Amniotic stem cell (primary cell): ENCODE data around the gene TMEM184C.

ENCODE experiments used
- DNase-seq: peaks from one replicate; lab custom pipeline; 2025; lab: John Stamatoyannopoulos, UW

TMEM184C gene

DNA sequence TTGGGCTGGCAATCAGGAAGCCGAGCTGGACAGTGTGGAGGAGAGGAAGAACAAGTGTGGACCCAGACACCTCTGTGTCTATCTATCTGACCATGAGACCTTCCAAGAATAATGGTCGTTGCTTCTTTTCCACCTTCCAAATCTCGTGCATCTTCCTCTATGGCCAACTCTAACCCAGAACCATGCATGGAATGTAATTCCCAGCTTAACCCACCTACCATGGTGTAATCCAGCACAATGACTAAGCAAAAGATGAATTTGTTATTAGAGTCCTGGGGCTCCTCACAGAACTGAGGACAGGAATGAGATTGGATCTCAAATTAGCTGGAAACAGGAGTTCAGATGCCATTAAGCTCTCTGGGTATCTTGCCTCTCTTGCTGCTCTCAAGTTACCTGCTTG lies 17.4 kb upstream of the TMEM184C start:
- no peak for DNase-seq

DNA sequence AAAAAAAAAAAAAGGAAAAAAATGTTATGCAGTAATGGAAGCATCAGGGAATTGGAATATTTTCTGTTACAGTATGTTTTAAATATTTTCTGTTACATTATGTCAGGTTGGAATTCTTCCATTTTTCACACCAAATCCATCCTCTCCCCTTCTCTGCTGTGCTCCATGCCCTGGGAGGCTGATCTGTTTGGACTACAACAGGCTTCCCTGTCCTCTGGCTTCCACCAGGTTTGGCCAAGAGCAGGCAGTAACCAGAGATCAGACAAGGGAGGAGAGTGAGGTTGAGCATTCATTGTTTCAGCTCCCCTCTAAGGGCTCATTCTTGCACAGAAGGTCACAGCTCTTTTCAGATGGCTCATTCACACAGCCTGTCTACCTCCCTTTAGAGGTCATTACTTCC lies 11.7 kb upstream of the TMEM184C start:
- no peak for DNase-seq

DNA sequence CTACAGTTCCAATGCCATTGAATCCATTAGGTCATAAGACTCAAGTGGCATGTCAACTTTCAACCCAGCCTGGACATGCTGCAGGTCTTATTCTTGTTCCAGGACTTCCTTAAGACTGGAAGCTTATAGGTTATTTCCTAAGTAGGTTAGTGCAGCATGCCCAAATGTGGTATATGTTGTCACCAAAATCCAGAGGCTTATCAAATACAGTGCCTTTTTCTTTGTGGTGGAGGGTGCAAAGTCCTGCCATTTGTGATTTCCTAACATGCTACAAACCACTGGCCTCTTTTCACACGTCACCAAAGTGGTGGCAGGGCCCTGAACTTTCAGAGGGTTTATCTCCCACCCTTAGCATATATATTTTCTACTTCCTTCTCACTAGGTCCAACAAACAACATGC lies 9.7 kb upstream of the TMEM184C start:
- no peak for DNase-seq

DNA sequence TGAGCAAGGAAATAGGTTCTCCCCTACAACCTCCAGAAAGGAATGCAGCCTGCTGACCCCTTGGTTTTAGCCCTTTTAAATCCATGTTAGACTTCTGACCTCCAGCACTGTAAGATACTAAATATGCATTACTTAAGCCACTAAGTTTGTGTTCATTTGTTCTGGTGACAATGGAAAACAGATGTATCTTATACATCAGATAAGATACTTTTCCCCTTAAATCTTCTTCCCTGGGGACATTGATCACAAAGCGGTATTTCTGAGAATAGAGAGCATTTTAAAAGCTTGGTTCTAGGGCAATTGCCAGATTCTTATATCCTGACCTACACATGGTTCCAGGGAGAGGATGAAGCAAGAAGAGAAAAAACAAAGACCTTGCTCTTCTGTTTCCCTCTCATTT lies 6.5 kb upstream of the TMEM184C start:
- no peak for DNase-seq

DNA sequence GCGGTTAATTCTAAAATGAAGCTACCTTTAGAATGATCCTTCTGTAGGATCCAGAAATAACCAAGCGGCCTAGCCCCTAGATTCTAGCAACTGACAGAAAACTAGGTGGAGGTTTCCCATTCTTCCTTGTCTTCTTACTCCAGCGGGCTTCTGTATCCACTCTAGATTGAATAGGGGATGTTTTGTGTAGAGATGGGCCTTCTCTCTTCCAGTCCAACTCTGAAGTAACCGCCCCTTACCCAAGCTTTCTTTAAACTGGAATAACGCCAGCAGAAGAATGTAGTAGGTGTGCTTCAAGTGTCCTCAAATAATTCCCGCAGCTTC lies 386 bp upstream of the TMEM184C start:
- DNase-seq, result no peak

DNA sequence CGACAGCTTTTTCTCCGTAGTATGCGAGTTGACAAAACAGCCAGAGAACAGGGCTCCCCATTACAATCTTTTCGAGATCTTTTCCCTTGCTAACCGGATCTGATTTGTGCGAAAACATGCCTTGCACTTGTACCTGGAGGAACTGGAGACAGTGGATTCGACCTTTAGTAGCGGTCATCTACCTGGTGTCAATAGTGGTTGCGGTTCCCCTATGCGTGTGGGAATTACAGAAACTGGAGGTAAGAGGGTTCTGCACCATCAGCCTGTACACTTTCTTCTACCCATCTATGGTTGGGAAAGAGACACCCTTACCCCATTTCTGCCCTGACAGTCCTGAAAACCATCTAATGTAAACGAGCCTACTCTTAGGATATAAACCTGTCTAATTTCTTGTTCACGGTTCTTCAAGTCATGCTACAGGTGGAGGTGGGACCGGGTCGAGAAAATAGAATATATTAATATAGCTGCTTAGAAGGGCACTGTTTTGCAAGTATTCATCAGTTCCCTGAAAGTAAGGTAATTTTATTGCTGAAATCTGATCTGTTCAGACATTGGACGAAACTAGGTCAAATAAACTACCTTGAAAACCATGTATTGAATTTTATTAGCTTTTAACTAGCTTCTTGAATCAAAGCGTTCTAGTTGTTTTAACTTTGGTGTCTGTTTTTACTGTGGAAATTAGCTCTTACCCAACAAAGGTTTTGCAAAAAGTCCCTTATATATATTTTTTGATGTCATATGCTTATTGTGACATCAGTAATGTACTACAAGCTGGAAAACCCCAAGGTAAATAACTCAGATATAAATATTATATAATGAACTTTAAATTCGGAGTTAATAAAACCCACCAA lies 869 bp downstream of the TMEM184C start:
- no peak for DNase-seq

DNA sequence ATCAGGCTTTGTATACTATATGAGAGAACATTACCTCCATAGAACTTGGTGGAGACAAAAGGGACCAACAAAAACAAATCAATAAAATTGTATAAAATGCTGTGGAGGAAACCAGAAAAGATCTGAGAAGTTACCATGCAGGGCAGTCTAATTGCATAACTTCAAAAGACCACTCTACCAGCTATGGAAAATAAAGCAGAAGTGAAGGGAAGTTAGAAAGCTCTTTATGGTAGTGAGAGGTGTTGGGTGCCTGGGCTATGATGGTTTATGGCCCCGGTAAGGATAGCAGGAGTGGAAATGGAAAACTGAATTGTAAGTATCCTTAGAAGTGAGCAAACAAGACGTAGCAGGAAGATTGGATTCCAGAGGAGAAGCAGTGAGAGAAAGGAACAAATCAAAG lies 3.1 kb downstream of the TMEM184C start:
- DNase-seq, result no peak

DNA sequence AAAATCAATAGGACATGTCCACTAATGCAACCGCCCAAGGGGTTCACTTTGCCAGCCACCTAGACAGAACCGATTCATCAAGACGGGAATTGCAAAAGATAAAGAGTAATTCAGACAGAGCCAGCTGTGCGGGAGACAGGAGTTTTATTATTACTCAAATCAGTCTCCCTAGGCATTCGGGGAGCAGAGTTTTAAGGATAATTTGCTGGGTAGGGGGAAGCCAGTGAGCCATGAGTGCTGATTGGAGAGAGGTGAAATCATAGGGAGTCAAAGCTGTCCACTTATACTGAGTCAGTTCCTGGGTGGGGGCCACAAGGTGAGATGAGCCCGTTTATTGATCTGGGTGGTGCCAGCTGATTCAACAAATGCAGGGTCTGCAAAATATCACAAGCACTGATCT lies 8.5 kb downstream of the TMEM184C start:
- DNase-seq, result no peak

DNA sequence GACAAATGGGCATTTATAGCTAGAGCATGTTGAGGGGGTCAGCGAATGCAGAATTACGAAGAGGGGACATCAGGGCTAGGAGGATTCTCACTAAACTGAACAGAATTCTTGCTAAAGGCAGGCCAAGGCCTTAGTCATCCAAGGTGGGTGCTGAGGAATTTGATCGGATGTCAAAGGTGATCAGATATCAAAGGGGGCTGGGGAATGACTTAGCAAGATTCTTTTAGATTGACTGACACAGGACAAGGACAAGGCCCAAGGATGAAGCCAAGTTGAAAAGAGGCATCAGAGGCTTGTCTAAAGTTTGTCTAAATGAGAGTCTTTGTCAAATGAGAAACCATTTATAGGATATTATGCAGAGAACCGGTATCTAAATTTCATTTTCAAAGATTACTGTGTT lies 9.7 kb downstream of the TMEM184C start:
- no peak for DNase-seq

DNA sequence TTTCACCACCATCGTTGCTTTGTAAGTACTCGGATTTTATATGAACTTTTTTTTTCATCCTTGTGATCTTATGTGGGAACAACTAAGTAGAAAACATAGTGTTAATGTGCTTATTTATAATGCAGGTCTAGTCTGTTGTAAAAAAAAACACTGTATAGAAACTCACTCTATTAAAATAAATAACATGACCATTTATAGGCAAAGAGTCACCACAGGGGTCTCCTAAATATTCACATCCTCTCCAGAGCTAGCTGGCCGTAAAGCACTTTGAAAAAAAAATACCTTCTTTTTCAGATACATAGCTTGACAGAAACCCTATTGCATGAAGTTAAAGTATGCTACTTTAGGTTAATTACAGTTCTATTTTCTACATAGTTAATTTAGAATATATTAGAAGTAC lies 11.2 kb downstream of the TMEM184C start:
- no peak for DNase-seq

DNA sequence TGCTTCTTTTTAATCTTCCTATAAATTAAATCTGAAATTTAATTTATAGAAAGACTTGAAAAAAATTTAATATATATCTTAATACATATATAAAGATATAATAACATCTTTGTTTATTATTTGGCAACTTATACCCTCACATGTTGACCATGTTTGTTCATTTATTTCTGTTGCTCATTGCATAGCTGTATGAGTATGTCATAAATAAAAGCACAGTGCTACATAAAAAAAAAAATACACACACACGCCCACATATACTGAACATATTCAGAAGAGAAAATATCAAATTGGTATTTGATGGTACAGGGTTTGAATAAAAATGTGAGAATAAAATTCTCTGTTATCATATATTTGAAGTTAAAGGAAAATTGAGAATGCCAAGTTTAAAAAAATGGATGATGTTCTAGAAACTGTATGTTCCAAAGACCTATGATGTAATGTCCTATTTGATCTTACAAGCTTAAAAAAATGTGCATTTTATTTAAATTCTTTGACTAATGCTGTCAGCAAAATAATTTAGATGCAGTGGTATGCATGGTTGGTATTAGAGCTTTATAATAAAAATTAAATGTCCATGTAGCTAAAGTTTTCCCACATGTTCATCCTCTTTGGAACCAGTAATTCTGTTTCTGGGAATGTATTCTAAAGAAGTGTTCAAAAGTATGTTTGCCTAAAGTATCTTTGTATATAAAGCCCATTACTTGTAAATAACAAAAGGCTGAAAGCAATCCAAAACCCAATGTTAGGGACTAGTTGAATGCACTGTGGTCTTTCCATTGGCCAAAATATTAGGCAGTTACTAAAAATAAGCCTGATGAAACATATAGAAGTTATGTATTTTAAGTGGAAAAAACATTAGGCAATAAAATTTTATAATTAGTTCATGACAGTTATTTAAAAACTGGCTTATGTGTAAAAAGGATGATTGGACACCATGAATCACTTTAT lies 12.9 kb downstream of the TMEM184C start:
- DNase-seq, result no peak

DNA sequence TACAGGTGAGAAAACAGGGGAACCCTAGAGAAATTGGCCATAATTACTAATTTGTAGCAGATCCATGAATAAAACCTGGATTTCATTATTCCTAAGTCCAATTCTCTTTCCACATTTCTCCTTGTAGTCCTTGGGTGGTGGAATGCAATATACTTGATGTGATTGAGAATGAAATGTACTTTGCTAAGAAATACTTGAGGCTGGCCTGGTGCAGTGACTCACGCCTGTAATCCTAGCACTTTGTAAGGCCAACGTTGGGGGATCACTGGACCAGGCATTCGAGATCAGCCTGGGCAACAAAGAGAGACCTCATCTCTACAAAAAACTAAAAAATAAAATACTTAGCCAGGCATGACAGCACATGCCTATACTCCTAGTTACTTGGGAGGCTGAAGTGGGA lies 15.9 kb downstream of the TMEM184C start:
- DNase-seq, result peak; percentile 23

DNA sequence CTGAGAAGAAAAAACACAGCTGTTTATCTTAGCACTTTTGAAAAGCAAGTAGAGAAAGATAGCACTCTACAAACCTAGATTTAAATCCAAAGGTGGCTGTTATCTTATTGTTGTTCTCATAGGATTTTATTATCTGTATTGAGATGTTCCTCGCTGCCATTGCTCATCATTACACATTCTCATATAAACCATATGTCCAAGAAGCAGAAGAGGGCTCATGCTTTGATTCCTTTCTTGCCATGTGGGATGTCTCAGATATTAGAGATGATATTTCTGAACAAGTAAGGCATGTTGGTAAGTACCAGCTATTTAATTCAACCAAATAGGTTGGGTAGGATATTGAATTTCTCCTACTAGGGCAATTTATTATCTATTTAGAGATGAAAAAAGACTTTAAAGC lies 16.4 kb downstream of the TMEM184C start:
- no peak for DNase-seq

DNA sequence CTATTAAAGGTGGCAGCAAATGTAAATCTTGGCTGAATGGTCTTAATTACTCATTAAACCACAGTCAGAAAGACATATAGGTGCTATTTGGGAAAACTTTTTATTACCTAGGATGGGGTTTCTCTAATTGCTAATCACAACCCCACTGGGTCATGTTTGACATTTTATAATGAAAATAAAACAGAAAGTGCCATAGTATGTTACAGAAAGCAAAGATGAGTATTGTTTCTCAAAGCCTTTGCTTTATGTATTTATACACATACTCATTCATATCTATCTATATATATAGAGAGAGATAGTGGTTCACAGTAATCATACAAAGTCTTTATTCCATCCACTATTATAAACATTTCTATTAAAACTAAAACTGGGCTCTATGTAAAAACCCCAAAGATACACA lies 18.2 kb downstream of the TMEM184C start:
- no peak for DNase-seq

DNA sequence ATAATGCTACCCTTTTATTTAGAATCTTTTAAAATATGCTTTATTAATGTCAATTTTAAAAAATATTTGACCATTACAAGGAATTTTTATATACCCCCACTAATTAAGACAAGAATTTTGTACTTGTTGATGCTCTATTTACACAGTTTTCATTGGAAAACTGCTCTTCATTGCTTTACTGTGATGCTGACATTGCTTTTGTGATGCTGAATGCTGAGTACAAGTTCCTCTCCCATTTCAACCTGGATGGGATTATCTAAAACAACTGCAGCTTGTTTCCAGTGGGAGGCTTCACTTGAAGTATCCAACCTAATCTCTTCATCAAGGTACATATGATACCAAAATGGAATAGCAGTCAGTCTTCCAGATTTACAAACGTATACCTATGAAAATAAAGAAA lies 21.2 kb downstream of the TMEM184C start:
- DNase-seq, result no peak

DNA sequence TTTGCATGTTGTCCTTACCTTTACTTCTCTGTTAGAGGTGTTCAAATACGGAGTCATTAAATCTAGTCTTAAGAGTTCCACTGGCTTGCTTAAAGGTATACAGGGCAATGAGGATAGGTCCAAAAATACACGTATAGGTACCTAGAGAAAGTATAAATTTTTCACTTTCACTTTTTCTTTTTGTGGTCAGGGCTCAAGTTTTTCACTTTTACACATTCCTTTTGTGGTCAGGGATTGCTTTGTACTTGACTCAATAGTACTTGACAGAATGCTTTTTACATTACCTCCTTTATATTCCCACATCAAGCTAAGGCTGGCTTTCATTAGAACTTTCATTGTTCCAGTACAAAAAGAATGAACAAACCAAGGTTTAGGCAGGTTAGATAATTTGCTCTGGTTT lies 21.7 kb downstream of the TMEM184C start:
- DNase-seq, result no peak

DNA sequence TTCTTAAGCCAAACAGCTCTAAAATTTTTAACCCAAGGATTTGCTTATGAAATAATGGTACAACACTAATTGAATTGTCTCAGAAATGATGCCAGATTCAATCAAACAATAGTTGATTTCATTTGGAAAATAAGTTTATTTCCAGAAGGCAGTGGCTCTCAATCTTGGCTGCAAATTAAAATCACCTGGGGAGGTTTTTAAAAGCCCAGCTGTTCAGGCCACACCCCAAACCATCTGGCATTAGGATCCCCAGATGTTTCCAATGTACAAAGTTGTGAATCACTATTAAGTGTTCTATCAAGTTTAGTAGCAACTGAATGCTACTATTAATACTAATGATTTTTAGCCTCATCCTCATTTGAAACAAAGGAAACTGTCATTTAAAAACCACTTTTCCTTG lies 22.2 kb downstream of the TMEM184C start:
- no peak for DNase-seq

DNA sequence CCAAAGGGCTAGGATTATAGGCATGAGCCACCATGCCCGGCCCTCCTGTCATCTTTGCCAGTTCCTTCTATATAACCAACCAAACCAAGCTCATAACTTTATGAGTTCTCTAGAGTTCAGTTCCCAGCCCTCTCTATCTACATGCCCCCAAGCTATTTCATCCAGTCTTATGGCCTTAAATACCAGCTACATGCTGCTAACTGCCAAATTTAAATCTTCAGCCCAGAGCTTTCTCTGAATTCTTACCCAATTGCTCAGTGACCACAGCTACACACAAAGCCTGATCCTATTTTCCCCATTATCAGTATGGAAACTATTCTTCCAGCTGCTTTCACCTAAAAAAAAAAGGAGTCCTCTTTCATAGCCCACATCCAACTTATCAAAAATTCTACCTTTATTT lies 23.1 kb downstream of the TMEM184C start:
- DNase-seq, result peak; percentile 32

DNA sequence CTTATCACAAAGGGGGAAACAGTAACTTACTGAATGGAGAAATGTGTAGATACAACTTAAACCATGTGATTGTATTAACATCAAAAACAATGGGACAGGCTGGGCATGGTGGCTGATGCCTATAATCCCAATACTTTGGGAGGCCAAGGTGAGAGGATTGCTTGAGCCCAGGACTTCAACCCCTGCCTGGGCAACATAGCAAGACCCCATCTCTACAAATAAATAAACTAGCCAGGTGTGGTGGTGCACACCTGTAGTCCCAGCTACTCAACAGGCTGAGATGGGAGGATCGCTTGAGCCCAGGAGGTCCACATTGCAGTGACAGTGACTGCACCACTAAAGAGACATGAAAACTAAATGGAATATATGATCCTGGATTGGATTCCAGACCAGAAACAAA lies 26.4 kb downstream of the TMEM184C start:
- no peak for DNase-seq

DNA sequence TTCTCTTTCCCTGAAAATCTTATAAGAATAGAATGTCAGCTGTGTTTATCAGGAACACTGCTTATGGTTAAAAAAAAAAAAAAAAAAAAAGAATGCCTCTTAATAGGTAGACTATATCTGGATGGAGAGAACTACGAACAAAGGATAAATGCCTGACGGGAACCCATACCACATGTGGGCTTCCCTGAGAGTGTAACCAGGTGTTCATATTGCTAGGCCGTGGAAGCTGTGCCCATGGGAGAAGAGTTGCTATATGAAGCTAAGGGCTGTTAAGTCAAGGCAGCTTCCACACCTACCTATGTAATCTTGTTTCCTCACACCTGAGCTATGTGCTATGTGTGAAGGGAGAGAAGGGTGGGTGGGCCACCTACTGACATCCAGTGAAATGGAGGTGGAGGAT lies 27.3 kb downstream of the TMEM184C start:
- DNase-seq, result no peak

DNA sequence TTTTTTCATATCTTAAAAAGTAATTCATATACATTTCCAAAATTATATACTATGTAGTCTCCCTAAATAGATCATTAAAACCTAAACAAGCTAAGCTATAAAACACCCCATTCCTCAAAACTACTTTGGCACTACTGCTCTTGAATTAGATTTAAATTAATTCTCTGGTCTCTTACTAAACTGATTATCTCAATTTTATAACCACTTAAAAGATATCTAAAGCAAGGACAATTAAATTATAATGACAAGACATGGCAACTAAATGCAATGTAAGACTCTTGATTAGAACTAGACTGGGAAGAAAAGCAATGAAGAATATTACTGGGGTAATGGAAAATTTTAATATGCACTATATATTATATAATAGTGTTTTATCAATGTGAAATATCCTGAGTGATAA lies 27.9 kb downstream of the TMEM184C start:
- no peak for DNase-seq

DNA sequence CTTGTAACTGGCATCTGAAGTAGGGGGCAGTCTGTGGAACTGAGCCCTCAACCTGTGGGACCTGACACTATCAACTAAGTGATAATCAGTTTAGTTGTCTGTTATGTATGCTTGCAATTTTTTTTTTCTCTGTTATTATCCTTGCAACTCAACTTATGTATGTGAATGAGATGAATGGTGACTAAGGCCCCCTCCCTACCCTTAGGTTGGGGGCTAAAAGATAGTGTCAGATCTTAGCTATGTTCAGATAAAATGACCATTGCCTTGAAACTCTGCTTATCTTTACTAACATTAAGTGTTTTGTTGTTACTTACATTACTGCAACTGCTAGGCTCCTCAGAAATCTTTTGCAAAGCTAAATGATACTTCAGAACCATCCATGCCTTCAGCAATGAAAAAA lies 31.5 kb downstream of the TMEM184C start:
- DNase-seq, result no peak

DNA sequence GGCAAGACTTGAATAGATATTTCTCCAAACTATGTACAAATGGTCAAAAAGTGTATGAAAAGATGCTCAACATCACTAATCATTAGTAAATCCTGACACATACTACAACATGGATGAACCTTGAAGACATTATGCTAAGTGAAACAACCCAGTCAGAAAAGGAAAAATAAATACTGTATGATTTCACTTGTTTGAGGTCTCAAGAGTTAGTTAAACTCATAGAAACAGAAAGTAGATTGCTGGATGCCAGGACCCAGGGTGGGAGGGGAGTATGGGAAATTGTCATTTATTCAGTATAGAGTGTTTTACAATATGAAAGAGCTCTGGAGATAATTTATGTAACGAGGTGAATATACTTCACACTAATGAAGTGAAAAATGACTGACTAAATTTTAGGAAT lies 34.4 kb downstream of the TMEM184C start:
- no peak for DNase-seq
